T-cell (primary cell): ENCODE data around the gene RAD54L2. TPM values are rescaled to one million over a fixed set of nuclear protein-coding genes. Genes with fewer than 3 reads are reported as not detected.
A peak's percentile ranks its signal among the peaks of the same experiment; 100 is the strongest.
"Not testable (repeated sequence)": the region's sequence is repeated elsewhere in the genome, so short reads cannot be mapped to it uniquely, and the experiment has no call there.

ENCODE experiments used
- ATAC-seq, 4 experiments: fragments of 200-7000 bp in 3 of 4; fragments of 150-1000 bp in 1 of 4; cut with Tn5 transposase; replicated peaks in 1 of 4; 1 replicate in 3 of 4; 2 replicates in 1 of 4; pipeline ENCODE4 v1.10.0; 2021; ENCODE audit warnings: moderate library complexity in 3 of 4, mild to moderate bottlenecking in 2 of 4, moderate number of reproducible peaks in 1 of 4
- CTCF ChIA-PET, 2 donors: fragments of 300-600 bp; sonication (Branson Sonifier 250); formaldehyde crosslinking; loops; one replicate each; lab custom pipeline; 2022; ENCODE audit warnings: antibody characterized with exemption in 2 of 2; lab: Charles Lee
- POLR2A ChIA-PET, 2 donors: fragments of 300-600 bp; sonication (Branson Sonifier 250); formaldehyde crosslinking; loops; one replicate each; lab custom pipeline; 2022; ENCODE audit warnings: antibody characterized with exemption in 2 of 2; lab: Charles Lee
- DNase-seq, 35 experiments: peaks; one replicate each; pipeline versions ENCODE4 v3.0.0 to v3.0.0-alpha.2; 2013 to 2023
- H3K27ac ChIP-seq: one replicate; pipeline ENCODE4 v1.5.1; 2013; ENCODE audit warnings: low read length
- H3K27me3 ChIP-seq, 2 experiments: replicated peaks in 1 of 2; 1 replicate in 1 of 2; 2 replicates in 1 of 2; pipeline versions ENCODE4 v1.6.1 to v1.7.0; 2013; ENCODE audit warnings: low read length in 1 of 2, mixed read lengths in 1 of 2; ENCODE audit not compliant: control insufficient read depth in 2 of 2, insufficient read depth in 2 of 2; ENCODE audit errors: extremely low read depth in 1 of 2
- H3K36me3 ChIP-seq, 2 donors: 1 replicate in 1 of 2; 2 replicates in 1 of 2; pipeline versions ENCODE4 v1.6.1 to v1.7.0; 2013; ENCODE audit warnings: low read length in 1 of 2; ENCODE audit not compliant: control insufficient read depth in 2 of 2, insufficient read depth in 1 of 2; ENCODE audit errors: extremely low read depth in 1 of 2
- H3K4me1 ChIP-seq, 2 experiments: 1 replicate in 1 of 2; 2 replicates in 1 of 2; pipeline versions ENCODE4 v1.6.1 to v1.7.0; 2013; ENCODE audit warnings: low read length in 2 of 2, mixed read lengths in 1 of 2; ENCODE audit not compliant: insufficient read depth in 2 of 2, control insufficient read depth in 1 of 2; ENCODE audit errors: extremely low read depth in 1 of 2
- H3K4me3 ChIP-seq, 2 donors: 1 replicate in 1 of 2; 2 replicates in 1 of 2; pipeline versions ENCODE4 v1.5.1 to v1.7.0; 2013; ENCODE audit warnings: mild to moderate bottlenecking in 2 of 2, low read length in 1 of 2, moderate library complexity in 1 of 2; ENCODE audit not compliant: control insufficient read depth in 1 of 2; ENCODE audit errors: extremely low read depth in 1 of 2
- H3K9me3 ChIP-seq: 2 replicates; pipeline ENCODE4 v1.7.0; 2013
- H3K27ac Mint-ChIP-seq, 2 donors: one replicate each; pipeline ENCODE4 v1.8.0; 2020 to 2021; ENCODE audit warnings: mild to moderate bottlenecking in 2 of 2, mixed read lengths in 2 of 2
- H3K27me3 Mint-ChIP-seq, 2 donors: one replicate each; pipeline ENCODE4 v1.8.0; 2021 to 2022; ENCODE audit warnings: mixed read lengths in 2 of 2
- H3K36me3 Mint-ChIP-seq: one replicate; pipeline ENCODE4 v1.8.0; 2021; ENCODE audit warnings: mixed read lengths
- H3K4me1 Mint-ChIP-seq, 3 donors: one replicate each; pipeline ENCODE4 v1.8.0; 2020 to 2022; ENCODE audit warnings: mixed read lengths in 3 of 3, mild to moderate bottlenecking in 1 of 3
- H3K4me3 Mint-ChIP-seq, 3 donors: one replicate each; pipeline ENCODE4 v1.8.0; 2020 to 2022; ENCODE audit warnings: mild to moderate bottlenecking in 3 of 3, mixed read lengths in 3 of 3, moderate library complexity in 3 of 3
- H3K9me3 Mint-ChIP-seq, 3 donors: one replicate each; pipeline ENCODE4 v1.8.0; 2020 to 2022; ENCODE audit warnings: mixed read lengths in 3 of 3
- WGBS: methylation state at CpG from one replicate; pipeline ENCODE4 v1.1.5; 2013; ENCODE audit warnings: missing lambda C conversion rate; ENCODE audit not compliant: insufficient coverage; 5-methylcytosine and 5-hydroxymethylcytosine counted together
- total RNA-seq, 35 experiments: library from RNA in 6 of 35; stranded (reverse) in 6 of 35; fragments of 120-200 nt in 1 of 35; gene quantifications; one replicate each; pipeline versions ENCODE4 v1.2.1 to v1.2.4 and lab custom pipeline; 2013 to 2026

RAD54L2 gene
- total RNA-seq, 5 donors from 2014 or later (not counting 1 experiment from before 2014, with no cell fraction given) = 35.9 to 42.8 (median 39.7) TPM

DNA sequence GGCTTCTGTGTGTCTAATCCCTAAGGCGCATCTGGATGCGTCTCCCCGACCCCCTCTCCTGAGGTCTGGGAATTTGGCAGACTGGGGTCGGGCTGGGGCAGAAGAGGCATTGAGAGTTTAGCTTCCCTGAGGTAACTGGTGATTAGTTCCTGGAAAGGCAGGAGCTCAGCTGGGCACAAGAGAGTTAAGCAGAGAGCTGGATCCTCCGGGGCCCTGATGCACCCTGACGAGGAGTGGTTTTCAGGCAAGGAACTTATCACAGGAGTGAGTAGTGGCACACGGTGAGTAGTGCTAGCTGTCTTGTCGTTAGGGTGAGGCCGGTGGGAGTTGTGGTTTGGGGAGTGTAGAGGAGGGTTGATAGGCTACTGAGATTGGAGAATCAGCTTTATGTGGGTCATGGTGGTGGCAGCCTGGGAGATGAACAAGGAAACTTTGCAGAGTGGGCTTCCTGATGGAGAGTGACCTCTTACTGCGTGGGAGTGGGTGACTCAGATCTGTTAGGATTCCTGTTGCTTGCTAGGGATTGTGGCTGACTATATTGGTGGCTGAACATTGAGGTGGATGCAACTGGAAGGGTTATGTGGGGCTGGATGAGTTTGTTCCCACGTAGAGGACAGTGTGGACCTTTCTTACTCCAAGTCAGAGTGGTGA, 897 bp downstream of the RAD54L2 start:
- Mint-ChIP-seq H3K4me3 (peak overlapping the region; percentile 82 to 92 (median 83)), H3K27me3 (no peaks in the 10 kb centered on the region), H3K4me1 (peaks cover 47 to 54% (median 47%) of the 10 kb centered on the region in 3 donors), H3K36me3 (no peaks in the 10 kb centered on the region), H3K27ac (peak overlapping the region; percentile 64 to 86), H3K9me3 (no peaks in the 10 kb centered on the region)
- Histone ChIP-seq H3K4me3 (peak overlapping the region; percentile 80 to 89), H3K27me3 (no peaks in the 10 kb centered on the region), H3K36me3 (no peaks in the 10 kb centered on the region), H3K27ac (peak overlapping the region; percentile 78), H3K4me1 (peaks cover 11 to 27% of the 10 kb centered on the region in 2 experiments), H3K9me3 (no peaks in the 10 kb centered on the region)
- DNase-seq (peak in 25 of 35 experiments; percentile 1 to 36 (median 6)), ATAC-seq (peak in 2 of 4 experiments; percentile 15 to 44)
- ChIA-PET CTCF (interaction anchor here in 1 of 2 donors (1.1 to 2.5 kb wide), 4 partner anchors 37 to 154 kb away, joined by 3 to 10 read pairs (median 6); partner anchors contain the start of genes DCAF1 and MANF), POLR2A (interaction anchor here in 1 of 2 donors (0.7 kb wide), 1 partner anchor 27 kb away, joined by 3 read pairs; no protein-coding TSS in a partner anchor)
- 1% methylated on average over 10 of the region's 11 CpGs for WGBS

- H3K4me3 Mint-ChIP-seq, H3K9me3 Mint-ChIP-seq: not testable (repeated sequence)
These were observed 4.1 kb downstream of the RAD54L2 start for GRCh38 chr3:51542596-51542995.

GRCh38 chr3:51544011-51544775, 5.7 kb downstream of the RAD54L2 start:
- POLR2A ChIA-PET = interaction anchor here in 1 of 2 donors (0.7 kb wide), 1 partner anchor 20 kb away, joined by 3 read pairs; no protein-coding TSS in a partner anchor
- Mint-ChIP-seq H3K27ac (no peak overlapping the region), H3K4me3 (no peak overlapping the region), H3K4me1 (peaks cover 28 to 35% (median 33%) of the 10 kb centered on the region in 3 donors), H3K36me3 (peaks cover 3% of the 10 kb centered on the region), H3K27me3 (no peaks in the 10 kb centered on the region), H3K9me3 (no peaks in the 10 kb centered on the region)
- Histone ChIP-seq H3K27me3 (no peaks in the 10 kb centered on the region), H3K4me3 (no peak overlapping the region), H3K36me3 (peaks cover 6% of the 10 kb centered on the region in 2 donors), H3K27ac (no peak overlapping the region), H3K4me1 (peaks cover 9 to 13% of the 10 kb centered on the region in 2 experiments), H3K9me3 (no peaks in the 10 kb centered on the region)
- WGBS = 93% methylated on average over 3 of the region's 3 CpGs
- no peak for ATAC-seq
- CTCF ChIA-PET = no interaction called here
- no peak for DNase-seq

More at GRCh38 chr3:51542596-51542995, 4.1 kb downstream of the RAD54L2 start:
- H3K36me3 ChIP-seq, CTCF ChIA-PET, H3K27me3 ChIP-seq, H3K27ac ChIP-seq, ATAC-seq, POLR2A ChIA-PET, H3K27ac Mint-ChIP-seq, H3K4me3 ChIP-seq, H3K36me3 Mint-ChIP-seq, H3K27me3 Mint-ChIP-seq, H3K9me3 ChIP-seq, DNase-seq: not testable (repeated sequence)
- 100% methylated on average over 3 of the region's 11 CpGs for WGBS
- H3K4me1 ChIP-seq = peaks cover 11 to 24% of the 10 kb centered on the region in 2 experiments
- H3K4me1 Mint-ChIP-seq = peaks cover 38 to 45% (median 42%) of the 10 kb centered on the region in 3 donors

- Mint-ChIP-seq H3K27ac (no peak overlapping the region), H3K4me1 (peaks cover 5 to 13% (median 12%) of the 10 kb centered on the region in 3 donors), H3K9me3 (no peaks in the 10 kb centered on the region), H3K4me3 (no peak overlapping the region), H3K36me3 (peaks cover 11% of the 10 kb centered on the region), H3K27me3 (no peaks in the 10 kb centered on the region)
- ATAC-seq (no peak), DNase-seq (no peak)
- H3K4me1 ChIP-seq = no peaks in the 10 kb centered on the region
- ChIA-PET POLR2A (interaction anchor here in 1 of 2 donors (0.5 kb wide), 1 partner anchor 25 kb away, joined by 8 read pairs; no protein-coding TSS in a partner anchor), CTCF (no interaction called here)
- no peaks in the 10 kb centered on the region for H3K27me3 ChIP-seq
- no peak overlapping the region for H3K4me3 ChIP-seq
- H3K36me3 ChIP-seq = peaks cover 11 to 20% of the 10 kb centered on the region in 2 donors
- no CpG with 5 or more reads among the region's 6 CpGs for WGBS
- H3K9me3 ChIP-seq = no peaks in the 10 kb centered on the region
- no peak overlapping the region for H3K27ac ChIP-seq
These were observed 8.8 kb downstream of the RAD54L2 start for GRCh38 chr3:51547274-51547673.

GRCh38 chr3:51549311-51549710, 10.8 kb downstream of the RAD54L2 start:
- H3K27me3 ChIP-seq = no peaks in the 10 kb centered on the region
- no peaks in the 10 kb centered on the region for H3K4me1 ChIP-seq
- H3K4me3 ChIP-seq = no peak overlapping the region
- Mint-ChIP-seq H3K4me3 (no peak overlapping the region), H3K36me3 (peaks cover 17% of the 10 kb centered on the region), H3K27ac (no peak overlapping the region), H3K9me3 (no peaks in the 10 kb centered on the region), H3K4me1 (peaks cover 1 to 9% (median 4%) of the 10 kb centered on the region in 3 donors), H3K27me3 (no peaks in the 10 kb centered on the region)
- DNase-seq (no peak), ATAC-seq (no peak)
- CTCF ChIA-PET = interaction anchor here in 1 of 2 donors (0.6 to 0.7 kb wide), 2 partner anchors 107 to 121 kb away, joined by 3 to 4 read pairs; no protein-coding TSS in a partner anchor
- H3K9me3 ChIP-seq = no peaks in the 10 kb centered on the region
- POLR2A ChIA-PET = interaction anchor here in 1 of 2 donors (0.8 kb wide), 1 partner anchor 9 kb away, joined by 11 read pairs; no protein-coding TSS in a partner anchor
- WGBS = no CpG with 5 or more reads among the region's 10 CpGs
- peaks cover 15 to 25% of the 10 kb centered on the region in 2 donors for H3K36me3 ChIP-seq
- H3K27ac ChIP-seq = no peak overlapping the region
